K562 (cell line): ENCODE data around the gene CGREF1. TPM values are rescaled to one million over a fixed set of nuclear protein-coding genes. Genes with fewer than 3 reads are reported as not detected.

ENCODE experiments used
- AFF1 ChIP-seq, 2 experiments: fragments of 450-650 bp; IDR thresholded peaks; 2 replicates each; pipeline ENCODE4 v1.6.1; 2018; ENCODE audit warnings: mild to moderate bottlenecking in 2 of 2, low read depth in 1 of 2; ENCODE audit not compliant: partially characterized antibody in 2 of 2
- BCLAF1 ChIP-seq, 2 experiments: fragments of 450-650 bp in 1 of 2; IDR thresholded peaks; 2 replicates each; pipeline ENCODE4 v1.6.1; 2011 to 2017; ENCODE audit warnings: low read depth in 2 of 2, antibody characterized with exemption in 1 of 2, borderline replicate concordance in 1 of 2, low read length in 1 of 2, mild to moderate bottlenecking in 1 of 2, mixed read lengths in 1 of 2; ENCODE audit not compliant: control insufficient read depth in 1 of 2
- ETV5 ChIP-seq: sonication (generic); formaldehyde crosslinking; IDR thresholded peaks from 2 replicates; pipeline ENCODE4 v1.4.0; 2020; ENCODE audit warnings: low read depth, mild to moderate bottlenecking, missing genetic modification reagents
- FOXP1 ChIP-seq: sonication (generic); formaldehyde crosslinking; IDR thresholded peaks from 2 replicates; pipeline ENCODE4 v1.8.0; 2022; ENCODE audit warnings: mild to moderate bottlenecking, missing genetic modification reagents
- KLF1 ChIP-seq: fragments of 450-650 bp; IDR thresholded peaks from 2 replicates; pipeline ENCODE4 v1.6.1; 2016; ENCODE audit warnings: missing genetic modification characterization, missing compliant biosample characterization
- MBD2 ChIP-seq: sonication (generic); IDR thresholded peaks from 2 replicates; pipeline ENCODE4 v1.6.1; 2016; ENCODE audit warnings: low read depth, borderline replicate concordance
- MTA3 ChIP-seq: fragments of 450-650 bp; formaldehyde crosslinking; IDR thresholded peaks from 2 replicates; pipeline ENCODE4 v1.6.1; 2017; ENCODE audit warnings: mild to moderate bottlenecking, borderline replicate concordance
- NELFE ChIP-seq: IDR thresholded peaks from 2 replicates; pipeline ENCODE4 v1.6.1; 2011; ENCODE audit warnings: mild to moderate bottlenecking; ENCODE audit not compliant: insufficient read depth, insufficient read length
- OTX1 ChIP-seq: fragments of 450-650 bp; formaldehyde crosslinking; IDR thresholded peaks from 2 replicates; pipeline ENCODE4 v1.4.0; 2022; ENCODE audit warnings: mild to moderate bottlenecking
- PHTF2 ChIP-seq: fragments of 250-450 bp; sonication (Bioruptor Pico); IDR thresholded peaks from 2 replicates; pipeline ENCODE4 v1.5.0; 2021; ENCODE audit warnings: mild to moderate bottlenecking
- POLR3A ChIP-seq: IDR thresholded peaks from 2 replicates; pipeline ENCODE4 v1.6.1; 2011; ENCODE audit warnings: borderline replicate concordance, mild to moderate bottlenecking, moderate library complexity; ENCODE audit not compliant: insufficient read length, insufficient read depth; ENCODE audit errors: extremely low read depth
- RBBP5 ChIP-seq: fragments of 200-600 bp; sonication (generic); IDR thresholded peaks from 2 replicates; pipeline ENCODE4 v1.6.1; 2012; ENCODE audit warnings: borderline replicate concordance, mild to moderate bottlenecking, low read length, control low read depth, inconsistent platforms; ENCODE audit not compliant: insufficient read depth, poor library complexity, severe bottlenecking
- TSC22D4 ChIP-seq: fragments of 450-650 bp; IDR thresholded peaks from 2 replicates; pipeline ENCODE4 v1.6.1; 2016; ENCODE audit warnings: missing genetic modification characterization, missing biosample characterization, control low read depth
- ZBTB33 ChIP-seq: sonication (generic); formaldehyde crosslinking; IDR thresholded peaks from 2 replicates; pipeline ENCODE4 v1.8.1; 2023; ENCODE audit warnings: mild to moderate bottlenecking, missing genetic modification reagents
- ZBTB5 ChIP-seq: fragments of 450-650 bp; IDR thresholded peaks from 2 replicates; pipeline ENCODE4 v1.6.1; 2017; ENCODE audit warnings: antibody characterized with exemption
- ZNF57 ChIP-seq: fragments of 450-650 bp; formaldehyde crosslinking; IDR thresholded peaks from 2 replicates; pipeline ENCODE4 v1.4.0; 2020; ENCODE audit warnings: mild to moderate bottlenecking, moderate library complexity
- ZNF830 ChIP-seq: fragments of 250-450 bp; sonication (Bioruptor Pico); IDR thresholded peaks from 2 replicates; pipeline ENCODE4 v1.5.0; 2021; ENCODE audit warnings: mild to moderate bottlenecking
- polyA plus RNA-seq, 8 experiments: library from polyadenylated mRNA; depleted of rRNA in 4 of 8; stranded (reverse) in 5 of 8; unstranded in 3 of 8; fragments of >200 nt; fragmentation: Nextera tagmentation in 2 of 8; fragmentation: Illumina TruSeq in 1 of 8; extraction: Ambion mirVana in 2 of 8; extraction: Trizol in 1 of 8; gene quantifications; 2 replicates each; pipeline versions ENCODE4 v1.2.1 to v1.2.3, GENCODE V29; 2011 to 2014; ENCODE audit warnings: inconsistent platforms in 1 of 8, missing spikeins in 1 of 8
- total RNA-seq, 7 experiments: library from RNA; depleted of rRNA in 6 of 7; stranded (reverse); fragments of >200 nt in 6 of 7; fragmentation: Illumina TruSeq in 2 of 7; extraction: Trizol in 2 of 7; gene quantifications; 2 replicates each; pipeline versions ENCODE4 v1.2.1 to v1.2.3, GENCODE V29; 2011 to 2021; ENCODE audit warnings: low replicate concordance in 1 of 7

CGREF1 gene
- total and polyA plus RNA-seq, 9 of the 15 experiments (the other 6 are each of a cell fraction or from before 2014, with no cell fraction given) = 0.07 to 0.50 (median 0.37) TPM

GRCh38 chr2:27085673-27086089 is 33.2 kb downstream of the CGREF1 start (continued):
- TF ChIP-seq BCLAF1 (IDR thresholded peaks at IDR 0.05; ENCODE audit: borderline replicate concordance in 1 of 2, control insufficient read depth in 1 of 2, low read depth in 2 of 2, low read length in 1 of 2) (no peak), FOXP1 (CRISPR knock-in tag) (peak; percentile 8; the same call in 1 of the 2 replicates), MBD2 (no peak), TSC22D4 (tag) (no peak), OTX1 (0 out of 2 replicates have a peak, but pooled peaks have one; percentile 6), PHTF2 (CRISPR knock-in tag) (no peak), RBBP5 (peak; percentile 2), ZBTB5 (no peak), NELFE (no peak), ZNF57 (CRISPR knock-in tag) (no peak), KLF1 (tag) (peak; percentile 69; the same call in 1 of the 2 replicates), POLR3A (no peak), MTA3 (peak; percentile 20; the same call in 1 of the 2 replicates), AFF1 (IDR thresholded peaks at IDR 0.05; ENCODE audit: low read depth in 1 of 2, partially characterized antibody in 2 of 2) (no peak), ZNF830 (no peak), ZBTB33 (CRISPR knock-in tag) (peak; percentile 82), ETV5 (no peak)
